HCT116 (cell line): ENCODE results near the gene SND1.

Experiments used
- CEBPB ChIP-seq: IDR thresholded peaks from 2 replicates; pipeline ENCODE4 v1.6.1; 2012; ENCODE audit warnings: low read depth
- CTCF ChIP-seq, 3 experiments: fragments of 200-600 bp in 1 of 3; sonication (generic) in 1 of 3; IDR thresholded peaks in 2 of 3; conservative IDR thresholded peaks in 1 of 3; 2 replicates each; pipeline ENCODE4 v1.5.1; 2012 to 2017; ENCODE audit warnings: low read depth in 2 of 3, low read length in 2 of 3, antibody characterized with exemption in 1 of 3, borderline replicate concordance in 1 of 3, control low read depth in 1 of 3, mild to moderate bottlenecking in 1 of 3, mixed read lengths in 1 of 3, mixed run types in 1 of 3, moderate library complexity in 1 of 3; ENCODE audit not compliant: insufficient read depth in 1 of 3
- EGR1 ChIP-seq: IDR thresholded peaks from 2 replicates; pipeline ENCODE4 v1.6.1; 2012; ENCODE audit warnings: low read depth
- EZH2phosphoT487 ChIP-seq: fragments of 200-600 bp; IDR thresholded peaks from 2 replicates; pipeline ENCODE4 v1.6.1; 2018; ENCODE audit warnings: antibody characterized with exemption, borderline replicate concordance
- FOSL1 ChIP-seq: IDR thresholded peaks from 2 replicates; pipeline ENCODE4 v1.6.1; 2012; ENCODE audit warnings: low read depth
- MAX ChIP-seq: IDR thresholded peaks from 2 replicates; pipeline ENCODE4 v1.6.1; 2012
- POLR2A ChIP-seq: IDR thresholded peaks from 2 replicates; pipeline ENCODE4 v1.7.0; 2011; ENCODE audit warnings: borderline replicate concordance; ENCODE audit not compliant: insufficient read depth, insufficient read length; ENCODE audit errors: extremely low read depth
- POLR2AphosphoS5 ChIP-seq: IDR thresholded peaks from 2 replicates; pipeline ENCODE4 v1.6.1; 2011; ENCODE audit warnings: mild to moderate bottlenecking, low read depth, low read length, moderate library complexity
- REST ChIP-seq: IDR thresholded peaks from 2 replicates; pipeline ENCODE4 v1.6.1; 2012; ENCODE audit warnings: low read depth

DNA sequence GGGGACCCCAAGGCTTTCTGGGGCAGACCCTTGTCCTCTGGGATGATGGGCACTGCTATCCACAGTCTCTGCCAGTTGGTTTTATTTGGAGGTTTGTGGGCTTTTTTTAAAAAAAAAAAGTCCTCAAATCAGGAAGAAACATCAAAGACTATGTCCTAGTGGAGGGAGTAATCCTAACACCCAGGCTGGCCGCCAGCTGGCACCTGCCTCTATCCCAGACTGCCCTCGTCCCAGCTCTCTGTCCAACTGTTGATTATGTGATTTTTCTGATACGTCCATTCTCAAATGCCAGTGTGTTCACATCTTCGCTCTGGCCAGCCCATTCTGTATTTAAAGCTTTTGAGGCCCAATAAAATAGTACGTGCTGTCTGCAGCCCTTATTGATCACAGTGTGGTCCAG lies 440.2 kb downstream of the SND1 start:
- TF ChIP-seq EZH2phosphoT487 = no peak
- no peak for TF ChIP-seq POLR2AphosphoS5
- TF ChIP-seq CTCF (IDR thresholded peaks at IDR 0.05 in 2 of 3, conservative IDR thresholded peaks at IDR 0.05 in 1 of 3; ENCODE audit: borderline replicate concordance in 1 of 3, insufficient read depth in 1 of 3, low read depth in 2 of 3, low read length in 2 of 3) = no peak
- TF ChIP-seq POLR2A = no peak
- TF ChIP-seq EGR1 = no peak
- TF ChIP-seq MAX = no peak
- TF ChIP-seq FOSL1 = no peak
- TF ChIP-seq CEBPB = no peak
- no peak for TF ChIP-seq REST
